ENCODE results near the gene IL1RAPL1. TPM values are rescaled to one million over a fixed set of nuclear protein-coding genes. Genes with fewer than 3 reads are reported as not detected.

IL1RAPL1 gene
- total RNA-seq: not detected
- long read RNA-seq, partial matches to known transcripts: 1 of 1 reads
- long read RNA-seq, other reads (novel, unspliced or antisense): 0 of 1 reads

- no peak for DNase-seq (ENCODE audit: low spot score)
Observed at GRCh38 chrX:28586981-28587551, at the start of gene IL1RAPL1. TSS of gene IL1RAPL1 (plus strand) at chrX:28587446.

- DNase-seq (ENCODE audit: low spot score): no peak
Observed at GRCh38 chrX:28542791-28543190, 44.5 kb upstream of the IL1RAPL1 start.

GRCh38 chrX:28549838-28550237 is 37.4 kb upstream of the IL1RAPL1 start:
- DNase-seq (ENCODE audit: low spot score): no peak

- no peak for DNase-seq (ENCODE audit: low spot score)
Observed at GRCh38 chrX:28550331-28550872, 36.8 kb upstream of the IL1RAPL1 start.

GRCh38 chrX:28552322-28552721 is 34.9 kb upstream of the IL1RAPL1 start:
- no peak for DNase-seq (ENCODE audit: low spot score)

- no peak for DNase-seq (ENCODE audit: low spot score)
Observed at GRCh38 chrX:28552882-28553829, 34.1 kb upstream of the IL1RAPL1 start.

- DNase-seq (ENCODE audit: low spot score): no peak
Observed at GRCh38 chrX:28576117-28576516, 11.1 kb upstream of the IL1RAPL1 start.

GRCh38 chrX:28581522-28581921 is 5.7 kb upstream of the IL1RAPL1 start:
- DNase-seq (ENCODE audit: low spot score): no peak

GRCh38 chrX:28582511-28582910 is 4.7 kb upstream of the IL1RAPL1 start:
- no peak for DNase-seq (ENCODE audit: low spot score)

GRCh38 chrX:28584025-28584424 is 3.2 kb upstream of the IL1RAPL1 start:
- no peak for DNase-seq (ENCODE audit: low spot score)

- no peak for DNase-seq (ENCODE audit: low spot score)
Observed at GRCh38 chrX:28585767-28586166, 1.5 kb upstream of the IL1RAPL1 start.

GRCh38 chrX:28586286-28586685 is 960 bp upstream of the IL1RAPL1 start:
- no peak for DNase-seq (ENCODE audit: low spot score)

GRCh38 chrX:28589046-28589445 is 1.8 kb downstream of the IL1RAPL1 start:
- DNase-seq (ENCODE audit: low spot score): no peak

- DNase-seq (ENCODE audit: low spot score): no peak
Observed at GRCh38 chrX:28590396-28590795, 3.1 kb downstream of the IL1RAPL1 start.

- no peak for DNase-seq (ENCODE audit: low spot score)
Observed at GRCh38 chrX:28591542-28591941, 4.3 kb downstream of the IL1RAPL1 start.

GRCh38 chrX:28595346-28595745 is 8.1 kb downstream of the IL1RAPL1 start:
- DNase-seq (ENCODE audit: low spot score): no peak

- no peak for DNase-seq (ENCODE audit: low spot score)
Observed at GRCh38 chrX:28599957-28600356, 12.7 kb downstream of the IL1RAPL1 start.

- no peak for DNase-seq (ENCODE audit: low spot score)
Observed at GRCh38 chrX:28609003-28609402, 21.8 kb downstream of the IL1RAPL1 start.

- DNase-seq (ENCODE audit: low spot score): no peak
Observed at GRCh38 chrX:28609917-28610613, 22.8 kb downstream of the IL1RAPL1 start.

GRCh38 chrX:28610746-28611145 is 23.5 kb downstream of the IL1RAPL1 start:
- no peak for DNase-seq (ENCODE audit: low spot score)

- DNase-seq (ENCODE audit: low spot score): no peak
Observed at GRCh38 chrX:28613558-28613957, 26.3 kb downstream of the IL1RAPL1 start.

- DNase-seq (ENCODE audit: low spot score): no peak
Observed at GRCh38 chrX:28625223-28625622, 38.0 kb downstream of the IL1RAPL1 start.
